UCSD-AML1 (cell line): ENCODE measurements around the gene KLHL22.
"Not testable (repeated sequence)": the region's sequence is repeated elsewhere in the genome, so short reads cannot be mapped to it uniquely, and the experiment has no call there.

Source experiments
- DNase-seq: peaks from one replicate; lab custom pipeline; 2025; ENCODE audit not compliant: unreplicated experiment; lab: John Stamatoyannopoulos, UW

Gene KLHL22

DNA sequence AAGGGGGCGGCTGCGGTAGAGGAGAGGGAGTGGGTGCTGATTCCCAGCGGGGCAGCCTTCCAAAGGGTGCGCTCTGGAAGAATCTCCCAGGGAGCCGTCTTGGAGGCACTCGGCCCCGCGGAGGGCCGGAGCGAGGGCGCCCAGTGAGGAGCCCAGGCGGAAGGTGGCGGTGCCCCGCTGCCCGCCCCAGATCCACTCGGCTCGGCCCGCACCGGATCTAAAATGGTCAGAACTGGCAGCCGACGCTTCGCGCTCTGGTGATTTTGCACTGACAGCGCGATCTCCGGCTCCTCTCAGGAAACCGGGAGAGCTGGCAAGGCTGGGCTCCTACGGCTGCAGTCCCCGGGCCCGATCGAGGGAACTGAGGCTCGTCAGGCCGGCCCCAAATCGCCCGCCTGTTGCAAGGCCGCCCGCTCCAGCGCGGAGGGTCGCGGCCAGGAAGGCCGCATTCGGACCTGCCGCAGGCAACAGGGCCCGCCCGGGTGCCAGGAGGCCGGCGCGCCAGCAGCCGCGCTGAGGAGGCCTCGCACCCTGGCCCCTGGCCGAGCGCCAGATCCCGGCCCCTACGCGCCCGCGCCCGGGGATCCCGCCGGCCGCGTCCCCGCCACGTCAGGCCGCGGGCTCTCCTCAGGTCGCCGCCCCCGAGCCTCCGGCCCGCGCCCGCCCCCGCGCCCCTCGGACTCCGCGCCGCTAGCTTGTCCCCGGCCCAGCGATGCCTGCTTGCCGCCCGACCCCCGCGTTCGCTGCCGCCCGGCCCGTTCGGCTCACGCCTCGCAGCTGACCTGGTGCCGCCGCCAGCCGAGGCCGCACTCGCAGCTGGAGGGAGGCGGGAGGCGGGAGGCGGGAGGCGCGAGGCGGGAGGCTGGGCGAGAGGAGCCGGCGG lies at the start of gene KLHL22:
Gene KLHL22, minus strand, starts transcription at position 818 of the 883 bp plus-strand sequence. CDS start 6,584 bp downstream, outside the sequence.
- peak; percentile 62 for DNase-seq

GRCh38 chr22:20545318-20545634 lies 49.7 kb upstream of the KLHL22 start:
- not testable (repeated sequence) for DNase-seq

- DNase-seq = no peak
Observed at GRCh38 chr22:20542736-20543135, 47.1 kb upstream of the KLHL22 start.

- DNase-seq = no peak
Observed at GRCh38 chr22:20542055-20542454, 46.5 kb upstream of the KLHL22 start.

GRCh38 chr22:20538875-20539274 lies 43.3 kb upstream of the KLHL22 start:
- not testable (repeated sequence) for DNase-seq

DNA sequence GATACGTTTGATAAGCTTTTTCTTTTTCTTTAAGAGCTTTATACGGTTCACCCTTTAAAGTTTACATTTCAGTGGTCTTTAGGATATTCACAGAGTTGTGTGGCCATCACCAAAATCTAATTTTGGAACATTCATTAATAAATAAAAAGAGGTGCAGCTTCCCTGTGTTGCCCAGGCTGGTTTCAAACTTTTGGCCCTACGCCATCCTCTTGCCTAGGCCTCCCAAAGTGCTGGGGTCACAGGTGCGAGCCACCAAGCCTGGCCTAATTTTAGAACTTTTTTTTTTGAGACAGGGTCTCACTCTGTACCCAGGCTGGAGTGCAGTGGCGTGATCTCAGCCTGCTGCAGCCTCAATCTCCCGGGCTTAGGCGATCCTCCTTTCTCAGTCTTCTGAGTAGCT lies 42.4 kb upstream of the KLHL22 start:
- no peak for DNase-seq

DNA sequence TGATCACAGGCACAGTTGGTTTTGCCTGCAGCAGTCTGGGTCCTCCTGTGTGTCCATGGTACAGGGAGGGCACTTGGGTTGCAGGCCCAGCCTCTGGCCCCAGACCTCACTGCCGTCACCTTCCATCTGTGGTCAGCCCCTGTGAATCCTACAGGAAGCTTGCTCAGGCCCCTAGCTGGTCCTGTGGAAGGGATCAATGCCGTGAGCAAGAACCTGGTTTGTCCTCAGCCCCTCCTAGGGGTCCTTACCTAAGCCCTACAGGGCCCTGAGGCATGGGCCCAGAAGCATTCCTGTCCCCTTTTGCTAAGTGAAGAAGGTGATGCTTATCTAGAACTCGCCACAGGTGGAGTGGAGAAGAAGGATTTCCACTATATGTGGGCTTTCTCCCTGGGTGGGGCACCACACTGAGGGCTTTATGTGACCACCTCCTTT lies 41.7 kb upstream of the KLHL22 start:
- no peak for DNase-seq

- DNase-seq = no peak
Observed at GRCh38 chr22:20536590-20537324, 41.2 kb upstream of the KLHL22 start.

DNA sequence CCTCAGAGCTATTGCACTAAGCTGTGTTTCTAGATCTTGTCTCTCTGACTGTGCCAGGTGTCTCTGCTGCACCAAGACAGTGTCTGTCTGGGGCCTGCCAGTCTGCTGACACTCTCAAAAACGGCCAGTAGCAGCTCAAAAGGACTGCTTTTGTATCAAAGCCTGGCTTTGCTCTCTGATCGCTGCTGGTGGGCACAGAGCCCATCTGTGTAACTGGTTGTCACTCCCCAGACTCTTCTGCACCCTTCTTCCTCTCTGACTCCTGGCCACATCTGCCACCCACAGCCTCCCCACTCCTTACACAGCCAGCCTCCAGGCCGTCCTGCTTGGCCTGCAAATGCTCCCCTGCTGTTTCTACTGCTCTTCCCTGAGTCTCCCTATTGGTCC lies 38.3 kb upstream of the KLHL22 start:
- no peak for DNase-seq

DNA sequence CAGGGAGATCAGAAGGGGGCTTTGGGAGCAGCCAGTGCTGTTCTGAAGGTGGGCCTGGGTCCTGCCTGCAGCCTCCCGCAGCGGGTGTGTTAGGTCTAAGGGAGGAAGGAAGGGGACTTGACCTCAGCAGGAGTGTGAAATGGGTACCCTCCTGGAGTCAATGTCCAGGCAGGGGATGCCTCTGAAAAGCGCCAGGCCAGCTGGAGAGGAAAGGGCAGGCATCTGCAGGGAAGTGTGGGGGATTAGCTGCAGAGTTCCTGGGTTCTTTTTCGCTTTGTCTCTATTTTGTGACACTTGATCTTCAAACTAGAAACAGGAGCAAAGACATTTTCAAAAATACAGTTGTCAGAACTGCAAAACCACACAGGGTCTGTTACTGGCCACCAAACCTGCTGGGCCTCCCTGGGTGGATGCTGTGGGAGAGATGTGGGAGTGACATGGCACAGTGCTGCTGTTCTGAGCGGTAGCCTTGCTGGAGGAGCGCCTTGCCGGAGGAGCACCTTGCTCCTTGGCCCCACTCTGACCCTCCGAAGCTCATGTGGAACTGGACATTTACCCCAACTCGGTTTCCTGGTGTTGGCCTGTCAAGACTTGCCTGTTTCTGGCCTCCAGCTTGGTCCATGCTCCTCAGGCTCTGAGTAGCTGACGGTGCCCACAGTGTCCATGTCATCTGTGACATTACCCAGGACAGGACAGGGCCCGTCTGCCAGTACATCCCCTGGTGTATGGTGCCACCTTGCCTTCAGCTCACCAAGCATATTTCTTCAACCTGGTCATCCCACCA lies 37.7 kb upstream of the KLHL22 start:
- no peak for DNase-seq

GRCh38 chr22:20532256-20532993 lies 36.8 kb upstream of the KLHL22 start:
- no peak for DNase-seq

DNA sequence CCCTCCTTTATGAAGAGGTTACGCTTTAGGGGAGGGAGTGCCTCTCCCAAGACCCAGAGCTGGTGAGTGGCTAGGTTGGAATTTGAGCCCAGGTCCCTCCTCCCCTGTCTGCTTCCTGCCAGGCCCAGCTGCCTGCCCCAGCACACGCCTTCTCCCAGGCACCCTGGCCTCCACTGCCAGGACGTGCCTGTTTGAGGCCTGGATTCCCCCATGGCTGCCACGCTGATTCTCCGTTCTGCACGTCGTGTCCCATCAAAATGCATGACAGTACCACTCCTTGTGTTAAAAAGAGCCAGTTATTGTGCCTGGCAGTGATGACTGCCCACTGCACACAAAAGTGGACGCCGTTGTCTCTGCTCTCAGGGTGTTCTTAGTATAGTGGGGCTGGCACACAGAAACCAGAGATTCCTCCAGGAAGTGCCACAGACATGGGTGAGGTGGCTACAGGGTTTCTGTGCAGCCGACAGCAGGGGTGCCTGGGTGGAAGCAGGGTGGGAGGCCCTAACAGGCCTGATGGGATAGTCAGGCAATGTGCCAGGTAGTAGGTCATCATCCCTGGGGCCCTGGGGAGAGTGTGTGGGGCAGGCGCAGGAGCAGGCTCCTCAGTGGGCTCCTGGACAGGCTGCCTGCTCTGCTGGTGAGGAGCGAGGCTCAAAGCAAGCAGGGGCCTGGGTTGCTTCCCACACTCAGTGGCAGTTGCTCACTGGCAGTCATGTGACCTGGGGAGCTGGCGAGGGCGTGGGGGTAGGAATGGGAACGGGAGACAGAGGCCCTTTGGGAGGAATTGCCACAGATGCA lies 36.0 kb upstream of the KLHL22 start:
- no peak for DNase-seq

DNA sequence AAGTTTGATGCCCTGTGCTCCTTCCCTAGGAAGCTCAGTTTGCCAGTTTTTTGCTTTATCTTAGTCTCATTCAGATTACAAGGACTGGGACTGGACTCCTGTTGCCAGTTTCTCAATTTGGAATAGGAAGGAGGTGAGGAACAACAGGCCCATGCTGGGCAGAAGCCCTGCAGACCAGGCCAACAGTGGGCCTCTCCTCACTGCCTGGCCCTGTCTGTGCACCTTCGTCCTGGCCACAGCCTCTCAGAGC lies 35.5 kb upstream of the KLHL22 start:
- DNase-seq = no peak

DNA sequence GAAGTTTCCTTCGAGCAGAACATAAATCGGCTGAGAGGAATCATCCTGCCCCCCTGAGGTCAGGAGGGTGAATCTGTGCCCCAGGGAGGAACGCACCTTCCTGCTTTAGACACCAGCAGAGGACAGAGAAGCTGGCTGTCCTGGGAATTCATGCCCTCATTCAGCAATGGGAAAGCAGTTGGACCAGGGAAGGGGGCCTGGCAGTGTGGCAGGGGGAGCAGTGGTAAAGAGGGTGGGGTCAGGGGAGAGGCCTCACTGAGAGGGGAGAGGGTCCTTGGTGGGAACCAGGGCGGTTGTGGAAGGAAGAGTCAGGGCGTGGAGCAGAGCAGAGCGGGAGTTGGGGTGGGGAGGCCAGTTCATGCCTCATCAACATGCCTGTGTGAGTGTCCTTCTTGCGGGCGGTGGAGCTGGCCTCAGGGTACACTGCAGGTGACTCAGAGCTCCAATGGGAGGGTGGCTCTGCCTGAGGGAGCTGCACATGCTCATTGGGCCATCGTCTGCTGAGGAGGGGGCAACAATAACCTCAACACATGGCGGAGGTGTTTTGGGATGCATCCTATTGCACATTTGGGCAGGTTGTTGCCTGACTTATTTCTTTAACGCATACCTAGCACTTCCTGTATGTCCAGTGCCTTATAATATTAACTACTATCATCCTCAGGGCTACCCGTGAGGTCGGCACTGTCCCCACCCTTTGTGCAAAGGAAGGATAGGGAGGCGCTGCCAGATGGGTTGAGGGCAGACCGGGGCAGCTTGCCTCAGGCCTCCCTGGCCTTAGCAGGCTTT lies 35.0 kb upstream of the KLHL22 start:
- DNase-seq = no peak

DNA sequence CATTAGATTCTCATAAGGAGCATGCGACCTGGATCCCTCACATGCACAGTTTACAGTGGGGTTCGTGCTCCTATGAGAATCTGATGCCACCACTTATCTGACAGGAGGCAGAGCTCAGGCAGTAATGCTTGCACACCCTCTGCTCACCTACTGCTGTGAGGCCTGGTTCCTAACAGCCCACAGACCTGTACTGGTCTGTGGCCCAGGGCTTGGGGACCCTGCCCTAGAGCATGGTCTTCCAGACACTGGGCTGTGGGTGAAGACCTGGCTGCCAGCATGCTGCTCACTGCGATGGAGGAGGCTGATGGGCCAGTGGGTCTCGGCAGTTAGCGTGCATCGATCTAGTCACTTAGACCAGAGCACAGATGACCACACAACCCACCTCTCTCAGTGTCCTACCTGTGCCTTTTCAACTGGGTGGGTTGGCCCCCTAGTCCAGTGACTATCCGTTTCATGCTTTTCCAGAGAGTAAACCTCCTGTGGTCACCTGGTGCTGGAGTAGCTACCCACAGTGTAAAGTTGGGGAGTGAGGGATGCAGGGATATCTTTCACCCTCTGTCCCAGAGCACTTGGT lies 32.9 kb upstream of the KLHL22 start:
- DNase-seq = no peak

DNA sequence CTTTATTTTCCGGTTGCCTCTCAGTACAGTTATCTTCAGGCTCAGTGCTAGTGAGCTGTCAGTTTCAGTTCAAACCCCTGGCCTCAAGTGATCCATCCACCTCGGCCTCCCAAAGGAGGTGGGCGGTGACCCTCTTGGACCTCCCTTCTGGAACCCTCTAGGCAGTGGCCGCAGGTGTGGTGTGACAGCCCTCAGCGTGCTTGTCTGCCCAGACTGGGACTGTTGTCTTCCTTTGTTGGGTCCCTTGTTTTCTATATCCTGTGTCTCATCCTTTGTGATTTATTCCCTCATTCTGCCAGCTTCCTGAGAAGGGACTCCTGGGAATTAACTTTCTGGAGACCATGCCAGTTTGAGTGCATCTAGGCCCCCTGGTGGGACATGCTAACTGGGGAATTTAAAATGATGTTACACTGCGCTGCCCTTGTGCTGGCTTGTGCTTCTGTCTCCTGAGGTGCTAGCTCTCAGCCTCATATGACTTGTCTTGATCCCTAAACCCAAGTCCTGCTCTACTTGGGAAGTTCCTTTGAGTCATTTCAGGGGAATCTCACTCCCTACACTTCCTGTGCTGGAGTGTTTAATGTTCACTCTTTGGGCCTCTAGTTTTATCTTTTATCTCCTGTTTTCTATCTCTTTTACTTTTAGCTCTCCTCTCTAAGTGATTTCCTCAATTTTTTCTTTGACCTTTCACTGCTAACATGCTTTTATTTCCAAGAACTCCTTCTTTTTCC lies 31.2 kb upstream of the KLHL22 start:
- DNase-seq = no peak

DNA sequence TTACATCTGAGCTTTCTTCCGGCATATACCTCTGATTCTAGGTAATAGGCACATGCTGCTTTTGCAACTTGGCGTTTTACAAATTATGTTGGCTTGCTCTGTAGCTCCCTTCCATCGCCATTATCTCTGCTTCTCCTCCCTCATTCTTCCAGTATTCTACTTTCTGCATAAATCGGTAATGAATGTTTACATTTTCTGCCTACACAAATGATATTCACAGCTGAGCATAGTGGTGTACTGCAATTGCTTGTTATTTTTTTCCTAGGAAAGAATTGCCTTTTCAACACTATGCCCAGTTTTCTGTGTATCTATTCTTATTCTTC lies 30.7 kb upstream of the KLHL22 start:
- DNase-seq = no peak

GRCh38 chr22:20525048-20525447 lies 29.5 kb upstream of the KLHL22 start:
- DNase-seq = no peak

- no peak for DNase-seq
Observed at GRCh38 chr22:20524004-20524481, 28.4 kb upstream of the KLHL22 start.
